HepG2 (cell line): ENCODE results near the gene CFAP210. TPM values are rescaled to one million over a fixed set of nuclear protein-coding genes. Genes with fewer than 3 reads are reported as not detected.

Experiments used
- FLYWCH1 ChIP-seq: sonication (generic); formaldehyde crosslinking; IDR thresholded peaks from 2 replicates; pipeline ENCODE4 v1.8.1; 2023; ENCODE audit warnings: mild to moderate bottlenecking, missing genetic modification reagents
- HNF4G ChIP-seq, 2 experiments: sonication (generic) in 1 of 2; formaldehyde crosslinking in 1 of 2; IDR thresholded peaks; 2 replicates each; pipeline versions ENCODE4 v1.4.0 to v1.6.1; 2011 to 2020; ENCODE audit warnings: borderline replicate concordance in 2 of 2, low read depth in 2 of 2, mild to moderate bottlenecking in 2 of 2, low read length in 1 of 2, missing genetic modification reagents in 1 of 2, moderate library complexity in 1 of 2
- HNRNPK ChIP-seq: fragments of 200-400 bp; formaldehyde crosslinking; IDR thresholded peaks from 2 replicates; pipeline ENCODE4 v1.6.1; 2018; ENCODE audit warnings: low read length, low read depth, moderate library complexity, mild to moderate bottlenecking; ENCODE audit not compliant: poor library complexity, severe bottlenecking
- ISX ChIP-seq: sonication (generic); formaldehyde crosslinking; conservative IDR thresholded peaks from 2 replicates; pipeline ENCODE4 v1.5.0; 2020; ENCODE audit warnings: missing genetic modification reagents
- KMT2B ChIP-seq: IDR thresholded peaks from 2 replicates; pipeline ENCODE4 v1.6.1; 2016; ENCODE audit warnings: missing genetic modification reagents, missing compliant biosample characterization
- MED8 ChIP-seq: sonication (generic); formaldehyde crosslinking; IDR thresholded peaks from 2 replicates; pipeline ENCODE4 v1.8.1; 2023; ENCODE audit warnings: mild to moderate bottlenecking, missing genetic modification reagents; ENCODE audit not compliant: insufficient replicate concordance
- MEIS1 ChIP-seq: sonication (generic); formaldehyde crosslinking; IDR thresholded peaks from 2 replicates; pipeline ENCODE4 v1.9.0; 2021; ENCODE audit warnings: mild to moderate bottlenecking, missing genetic modification reagents, moderate library complexity, borderline replicate concordance
- NFYC ChIP-seq: IDR thresholded peaks from 2 replicates; pipeline ENCODE4 v1.6.1; 2016; ENCODE audit warnings: missing genetic modification reagents, missing compliant biosample characterization
- SMAD9 ChIP-seq: sonication (generic); formaldehyde crosslinking; IDR thresholded peaks from 2 replicates; pipeline ENCODE4 v1.5.1; 2020; ENCODE audit warnings: mild to moderate bottlenecking, missing genetic modification reagents
- SP4 ChIP-seq: sonication (generic); formaldehyde crosslinking; IDR thresholded peaks from 2 replicates; pipeline ENCODE4 v1.8.1; 2023; ENCODE audit warnings: mild to moderate bottlenecking, missing genetic modification reagents
- YEATS2 ChIP-seq: sonication (generic); formaldehyde crosslinking; IDR thresholded peaks from 2 replicates; pipeline ENCODE4 v1.4.0; 2020; ENCODE audit warnings: missing genetic modification reagents, borderline replicate concordance
- ZBTB7B ChIP-seq: sonication (generic); formaldehyde crosslinking; IDR thresholded peaks from 2 replicates; pipeline ENCODE4 v1.4.0; 2020; ENCODE audit warnings: missing genetic modification reagents
- ZNF260 ChIP-seq: sonication (generic); formaldehyde crosslinking; IDR thresholded peaks from 2 replicates; pipeline ENCODE4 v1.4.0; 2020; ENCODE audit warnings: missing genetic modification reagents, low read depth, mild to moderate bottlenecking, borderline replicate concordance
- ZNF329 ChIP-seq: sonication (generic); formaldehyde crosslinking; IDR thresholded peaks from 2 replicates; pipeline ENCODE4 v1.9.0; 2021; ENCODE audit warnings: low read depth, mild to moderate bottlenecking, missing genetic modification reagents
- ZNF557 ChIP-seq: sonication (generic); formaldehyde crosslinking; IDR thresholded peaks from 2 replicates; pipeline ENCODE4 v1.4.0; 2020; ENCODE audit warnings: missing genetic modification reagents
- ZNF83 ChIP-seq: sonication (generic); formaldehyde crosslinking; IDR thresholded peaks from 2 replicates; pipeline ENCODE4 v1.4.0; 2020; ENCODE audit warnings: missing genetic modification reagents, mild to moderate bottlenecking, borderline replicate concordance
- ZSCAN21 ChIP-seq: sonication (generic); formaldehyde crosslinking; IDR thresholded peaks from 2 replicates; pipeline ENCODE4 v1.8.0; 2022; ENCODE audit warnings: mild to moderate bottlenecking, missing genetic modification reagents, moderate library complexity, borderline replicate concordance
- ZSCAN9 ChIP-seq: IDR thresholded peaks from 2 replicates; pipeline ENCODE4 v1.6.1; 2016; ENCODE audit warnings: borderline replicate concordance
- polyA plus RNA-seq, 8 experiments: library from polyadenylated mRNA; depleted of rRNA in 3 of 8; stranded (reverse) in 7 of 8; unstranded in 1 of 8; fragments of >200 nt; fragmentation: Illumina TruSeq in 4 of 8; extraction: Trizol in 4 of 8; gene quantifications; 2 replicates each; pipeline versions ENCODE4 v1.2.1 to v1.2.3, GENCODE V29; 2011 to 2016; ENCODE audit warnings: low read depth in 4 of 8, missing spikeins in 1 of 8, mixed read lengths in 1 of 8; ENCODE audit not compliant: insufficient read depth in 1 of 8
- total RNA-seq, 5 experiments: library from RNA; depleted of rRNA; stranded (reverse); fragments of >200 nt; fragmentation: Illumina TruSeq; extraction: Trizol; gene quantifications; 2 replicates each; pipeline ENCODE4 v1.2.3, GENCODE V29; 2016; ENCODE audit warnings: low read depth in 1 of 5
- TF ChIP-seq, protein P1 (sequence below): sonication (generic); formaldehyde crosslinking; IDR thresholded peaks from 2 replicates; pipeline ENCODE4 v1.5.0; 2020; ENCODE audit warnings: mild to moderate bottlenecking, missing genetic modification reagents, borderline replicate concordance
- TF ChIP-seq, protein P2 (sequence below): sonication (generic); formaldehyde crosslinking; IDR thresholded peaks from 2 replicates; pipeline ENCODE4 v1.5.0; 2020; ENCODE audit warnings: missing genetic modification reagents, mild to moderate bottlenecking, borderline replicate concordance

The CFAP210 gene
- total and polyA plus RNA-seq, 2 of the 13 experiments (the other 11 are each of a cell fraction or from before 2014, with no cell fraction given): 0.18 TPM; not detected in 1

DNA sequence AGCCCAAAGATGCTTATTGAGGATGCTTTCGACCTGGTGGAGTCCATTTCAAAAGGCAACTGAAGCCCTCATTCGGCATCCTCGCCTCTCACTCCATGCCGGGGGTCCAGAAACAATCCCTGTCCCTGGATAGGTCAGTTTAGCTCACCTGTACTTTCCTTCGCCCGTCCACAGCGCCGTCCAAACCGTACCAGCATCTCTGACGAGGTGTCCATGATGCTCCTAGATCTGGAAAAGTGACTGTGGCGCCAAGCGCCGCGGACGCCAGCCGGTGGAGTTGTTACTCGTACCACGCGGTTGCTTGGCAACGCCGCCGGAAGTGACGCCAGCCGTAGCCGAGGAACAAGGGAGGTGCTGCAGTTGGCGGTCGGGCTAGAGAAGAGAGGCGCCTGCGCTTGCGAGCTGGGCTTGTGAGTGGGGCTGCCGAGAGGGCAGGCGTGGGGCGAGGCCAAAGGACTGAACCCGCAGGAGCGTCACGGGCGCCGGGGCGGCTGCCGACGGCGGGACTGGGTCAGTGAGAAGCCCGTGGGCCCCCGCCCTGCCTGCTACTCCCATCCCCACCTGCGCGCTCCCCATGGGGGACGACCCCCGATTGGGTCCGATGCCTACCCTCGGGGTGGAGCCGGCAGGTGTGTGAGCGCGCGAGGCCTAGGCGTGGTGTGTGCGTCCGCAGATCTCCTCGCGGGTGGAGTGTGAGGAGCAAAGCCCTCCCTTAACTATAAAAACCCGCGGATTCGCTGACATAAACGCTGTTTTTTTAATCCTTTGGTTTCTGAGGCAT lies at the start of gene CFAP210, which contains the start of gene PHOSPHO2 (continued):
- TF ChIP-seq ZSCAN21 (CRISPR knock-in tag) (peak; percentile 68; the same call in 1 of the 2 replicates), ZNF260 (CRISPR knock-in tag) (no peak), ZNF557 (CRISPR knock-in tag) (0 out of 2 replicates have a peak, but pooled peaks have one; percentile 90), ZNF329 (no peak), ZBTB7B (CRISPR knock-in tag) (peak; percentile 97), HNRNPK (peak; percentile 60), KMT2B (peak; percentile 95), MEIS1 (no peak; the same call in 1 of the 2 replicates), ISX (CRISPR knock-in tag) (peak; percentile 92), HNF4G (IDR thresholded peaks at IDR 0.05; ENCODE audit: borderline replicate concordance, low read depth, low read length) (no peak), HNF4G (CRISPR knock-in tag; IDR thresholded peaks at IDR 0.05; ENCODE audit: borderline replicate concordance, low read depth) (peak; percentile 86), FLYWCH1 (CRISPR knock-in tag) (peak; percentile 75; the same call in 1 of the 2 replicates), SP4 (CRISPR knock-in tag) (no peak; the same call in 1 of the 2 replicates), MED8 (CRISPR knock-in tag) (no peak), ZSCAN9 (CRISPR knock-in tag) (no peak), NFYC (CRISPR knock-in tag) (peak; percentile 56), SMAD9 (CRISPR knock-in tag) (no peak; the same call in 1 of the 2 replicates), ZNF83 (no peak; the same call in 1 of the 2 replicates), YEATS2 (CRISPR knock-in tag) (peak; percentile 89; the same call in 1 of the 2 replicates)
- TF ChIP-seq, protein P1, sequence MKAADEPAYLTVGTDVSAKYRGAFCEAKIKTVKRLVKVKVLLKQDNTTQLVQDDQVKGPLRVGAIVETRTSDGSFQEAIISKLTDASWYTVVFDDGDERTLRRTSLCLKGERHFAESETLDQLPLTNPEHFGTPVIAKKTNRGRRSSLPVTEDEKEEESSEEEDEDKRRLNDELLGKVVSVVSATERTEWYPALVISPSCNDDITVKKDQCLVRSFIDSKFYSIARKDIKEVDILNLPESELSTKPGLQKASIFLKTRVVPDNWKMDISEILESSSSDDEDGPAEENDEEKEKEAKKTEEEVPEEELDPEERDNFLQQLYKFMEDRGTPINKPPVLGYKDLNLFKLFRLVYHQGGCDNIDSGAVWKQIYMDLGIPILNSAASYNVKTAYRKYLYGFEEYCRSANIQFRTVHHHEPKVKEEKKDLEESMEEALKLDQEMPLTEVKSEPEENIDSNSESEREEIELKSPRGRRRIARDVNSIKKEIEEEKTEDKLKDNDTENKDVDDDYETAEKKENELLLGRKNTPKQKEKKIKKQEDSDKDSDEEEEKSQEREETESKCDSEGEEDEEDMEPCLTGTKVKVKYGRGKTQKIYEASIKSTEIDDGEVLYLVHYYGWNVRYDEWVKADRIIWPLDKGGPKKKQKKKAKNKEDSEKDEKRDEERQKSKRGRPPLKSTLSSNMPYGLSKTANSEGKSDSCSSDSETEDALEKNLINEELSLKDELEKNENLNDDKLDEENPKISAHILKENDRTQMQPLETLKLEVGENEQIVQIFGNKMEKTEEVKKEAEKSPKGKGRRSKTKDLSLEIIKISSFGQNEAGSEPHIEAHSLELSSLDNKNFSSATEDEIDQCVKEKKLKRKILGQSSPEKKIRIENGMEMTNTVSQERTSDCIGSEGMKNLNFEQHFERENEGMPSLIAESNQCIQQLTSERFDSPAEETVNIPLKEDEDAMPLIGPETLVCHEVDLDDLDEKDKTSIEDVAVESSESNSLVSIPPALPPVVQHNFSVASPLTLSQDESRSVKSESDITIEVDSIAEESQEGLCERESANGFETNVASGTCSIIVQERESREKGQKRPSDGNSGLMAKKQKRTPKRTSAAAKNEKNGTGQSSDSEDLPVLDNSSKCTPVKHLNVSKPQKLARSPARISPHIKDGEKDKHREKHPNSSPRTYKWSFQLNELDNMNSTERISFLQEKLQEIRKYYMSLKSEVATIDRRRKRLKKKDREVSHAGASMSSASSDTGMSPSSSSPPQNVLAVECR: peak; percentile 99
- TF ChIP-seq, protein P2, sequence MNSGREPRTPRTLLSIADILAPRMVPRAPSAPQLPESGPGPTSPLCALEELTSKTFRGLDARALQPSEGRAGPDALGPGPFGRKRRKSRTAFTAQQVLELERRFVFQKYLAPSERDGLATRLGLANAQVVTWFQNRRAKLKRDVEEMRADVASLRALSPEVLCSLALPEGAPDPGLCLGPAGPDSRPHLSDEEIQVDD (CRISPR knock-in tag): peak; percentile 85
